GM12872 (cell line): Measurements from ENCODE around the gene ZDHHC11.

Experiments used
- CTCF ChIP-seq: IDR thresholded peaks from 3 replicates; pipeline ENCODE4 v1.5.1; 2011; ENCODE audit warnings: low read depth, mild to moderate bottlenecking, low read length, moderate library complexity; ENCODE audit not compliant: insufficient read depth

Gene ZDHHC11

GRCh38 chr5:876398-877365 lies 25.9 kb upstream of the ZDHHC11 start:
- no peak for TF ChIP-seq CTCF

GRCh38 chr5:875931-876330 lies 25.1 kb upstream of the ZDHHC11 start:
- no peak for TF ChIP-seq CTCF

- no peak for TF ChIP-seq CTCF
Measured at GRCh38 chr5:873328-873727, 22.5 kb upstream of the ZDHHC11 start.

GRCh38 chr5:872301-872700 lies 21.5 kb upstream of the ZDHHC11 start:
- no peak for TF ChIP-seq CTCF

GRCh38 chr5:871596-872298 lies 21.0 kb upstream of the ZDHHC11 start:
- no peak for TF ChIP-seq CTCF

GRCh38 chr5:870956-871355 lies 20.2 kb upstream of the ZDHHC11 start:
- no peak for TF ChIP-seq CTCF

GRCh38 chr5:868428-869135 lies 17.8 kb upstream of the ZDHHC11 start:
- no peak for TF ChIP-seq CTCF
